Neural progenitor cell (in vitro differentiated cells): ENCODE results near the gene SPOP.

ENCODE experiments used
- EZH2 ChIP-seq: fragments of 200-600 bp; sonication (generic); IDR thresholded peaks from 2 replicates; pipeline ENCODE4 v1.6.1; 2017; ENCODE audit warnings: antibody characterized with exemption, mild to moderate bottlenecking, moderate library complexity
- EZH2phosphoT487 ChIP-seq: fragments of 200-600 bp; sonication (generic); IDR thresholded peaks from 2 replicates; pipeline ENCODE4 v1.6.1; 2017; ENCODE audit warnings: antibody characterized with exemption
- TF ChIP-seq, protein P1 (sequence below): fragments of 200-600 bp; sonication (generic); IDR thresholded peaks from 2 replicates; pipeline ENCODE4 v1.5.1; 2017; ENCODE audit warnings: antibody characterized with exemption, mild to moderate bottlenecking

DNA sequence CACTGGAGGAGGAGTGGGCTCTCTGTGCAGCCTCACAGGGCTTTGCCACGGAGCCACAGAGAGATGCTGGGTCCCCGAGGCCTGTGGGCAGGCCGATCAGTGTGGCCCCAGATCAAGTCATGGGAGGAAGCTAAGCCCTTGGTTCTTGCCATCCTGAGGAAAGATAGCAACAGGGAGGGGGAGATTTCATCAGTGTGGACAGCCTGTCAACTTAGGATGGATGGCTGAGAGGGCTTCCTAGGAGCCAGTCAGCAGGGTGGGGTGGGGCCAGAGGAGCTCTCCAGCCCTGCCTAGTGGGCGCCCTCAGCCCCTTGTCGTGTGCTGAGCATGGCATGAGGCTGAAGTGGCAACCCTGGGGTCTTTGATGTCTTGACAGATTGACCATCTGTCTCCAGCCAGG lies 98.4 kb downstream of the SPOP start:
- TF ChIP-seq, protein P1, sequence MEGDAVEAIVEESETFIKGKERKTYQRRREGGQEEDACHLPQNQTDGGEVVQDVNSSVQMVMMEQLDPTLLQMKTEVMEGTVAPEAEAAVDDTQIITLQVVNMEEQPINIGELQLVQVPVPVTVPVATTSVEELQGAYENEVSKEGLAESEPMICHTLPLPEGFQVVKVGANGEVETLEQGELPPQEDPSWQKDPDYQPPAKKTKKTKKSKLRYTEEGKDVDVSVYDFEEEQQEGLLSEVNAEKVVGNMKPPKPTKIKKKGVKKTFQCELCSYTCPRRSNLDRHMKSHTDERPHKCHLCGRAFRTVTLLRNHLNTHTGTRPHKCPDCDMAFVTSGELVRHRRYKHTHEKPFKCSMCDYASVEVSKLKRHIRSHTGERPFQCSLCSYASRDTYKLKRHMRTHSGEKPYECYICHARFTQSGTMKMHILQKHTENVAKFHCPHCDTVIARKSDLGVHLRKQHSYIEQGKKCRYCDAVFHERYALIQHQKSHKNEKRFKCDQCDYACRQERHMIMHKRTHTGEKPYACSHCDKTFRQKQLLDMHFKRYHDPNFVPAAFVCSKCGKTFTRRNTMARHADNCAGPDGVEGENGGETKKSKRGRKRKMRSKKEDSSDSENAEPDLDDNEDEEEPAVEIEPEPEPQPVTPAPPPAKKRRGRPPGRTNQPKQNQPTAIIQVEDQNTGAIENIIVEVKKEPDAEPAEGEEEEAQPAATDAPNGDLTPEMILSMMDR = no peak
- no peak for TF ChIP-seq EZH2
- TF ChIP-seq EZH2phosphoT487 = no peak
